ENCODE results near the gene TMEM208.

DNA sequence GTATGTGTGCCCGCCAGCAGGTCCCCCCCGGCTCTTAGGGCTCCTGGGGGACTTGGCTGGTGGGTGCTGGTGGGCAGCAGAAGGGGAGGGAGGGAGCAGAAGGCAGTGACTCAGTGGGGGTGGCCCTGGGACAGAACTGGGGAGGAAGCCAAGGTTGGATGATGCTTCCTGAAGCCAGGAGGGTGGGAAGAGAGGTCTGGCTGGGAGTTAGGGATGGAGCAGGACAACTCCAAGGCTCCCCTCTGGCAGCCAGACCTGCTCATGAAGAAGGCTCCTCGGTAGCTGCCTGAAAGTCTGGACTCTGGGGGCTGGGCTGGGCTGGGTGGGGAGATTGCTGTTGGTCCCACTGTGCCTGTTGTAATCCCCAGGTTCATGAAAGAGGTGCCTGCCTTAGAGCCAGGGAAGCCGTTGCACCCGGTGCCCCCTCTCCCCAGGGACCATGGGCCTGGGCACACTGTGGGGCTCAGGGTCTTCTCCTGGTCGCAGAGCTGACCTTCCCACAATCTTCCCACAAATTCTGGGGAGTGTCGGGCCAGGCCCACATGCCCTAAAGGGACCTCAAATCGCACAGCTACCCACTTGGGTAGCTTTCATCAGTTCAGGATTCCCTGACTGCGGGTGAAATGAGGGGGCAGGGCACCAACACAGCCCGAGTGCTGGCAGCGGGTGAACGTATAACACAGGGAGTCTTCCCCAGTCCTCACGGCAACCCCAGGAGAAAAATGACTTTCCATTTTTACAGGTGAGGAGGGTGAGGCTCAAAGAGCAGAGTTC, 51.3 kb downstream of the TMEM208 start:
- TF ChIP-seq, protein P1, sequence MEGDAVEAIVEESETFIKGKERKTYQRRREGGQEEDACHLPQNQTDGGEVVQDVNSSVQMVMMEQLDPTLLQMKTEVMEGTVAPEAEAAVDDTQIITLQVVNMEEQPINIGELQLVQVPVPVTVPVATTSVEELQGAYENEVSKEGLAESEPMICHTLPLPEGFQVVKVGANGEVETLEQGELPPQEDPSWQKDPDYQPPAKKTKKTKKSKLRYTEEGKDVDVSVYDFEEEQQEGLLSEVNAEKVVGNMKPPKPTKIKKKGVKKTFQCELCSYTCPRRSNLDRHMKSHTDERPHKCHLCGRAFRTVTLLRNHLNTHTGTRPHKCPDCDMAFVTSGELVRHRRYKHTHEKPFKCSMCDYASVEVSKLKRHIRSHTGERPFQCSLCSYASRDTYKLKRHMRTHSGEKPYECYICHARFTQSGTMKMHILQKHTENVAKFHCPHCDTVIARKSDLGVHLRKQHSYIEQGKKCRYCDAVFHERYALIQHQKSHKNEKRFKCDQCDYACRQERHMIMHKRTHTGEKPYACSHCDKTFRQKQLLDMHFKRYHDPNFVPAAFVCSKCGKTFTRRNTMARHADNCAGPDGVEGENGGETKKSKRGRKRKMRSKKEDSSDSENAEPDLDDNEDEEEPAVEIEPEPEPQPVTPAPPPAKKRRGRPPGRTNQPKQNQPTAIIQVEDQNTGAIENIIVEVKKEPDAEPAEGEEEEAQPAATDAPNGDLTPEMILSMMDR (IDR thresholded peaks at IDR 0.05) = no peak
- no peak for TF ChIP-seq POLR2A (IDR thresholded peaks at IDR 0.05)
